ENCODE results near the gene DENR.
"Not testable (repeated sequence)": the region's sequence is repeated elsewhere in the genome, so short reads cannot be mapped to it uniquely, and the experiment has no call there.

Gene DENR

GRCh38 chr12:122752464-122753318 lies at the start of gene DENR:
DENR (plus strand) TSS chr12:122752824; CDS start chr12:122753702, 878 bp downstream.
- peak; percentile 59 for FAIRE-seq

GRCh38 chr12:122702890-122703611 lies 49.6 kb upstream of the DENR start, which contains the start of gene HCAR2:
HCAR2 (minus strand) TSS chr12:122703357; CDS start chr12:122703283, 74 bp downstream.
- FAIRE-seq: not testable (repeated sequence)

- FAIRE-seq: not testable (repeated sequence)
Observed at GRCh38 chr12:122703841-122704240, 48.8 kb upstream of the DENR start.

- FAIRE-seq: not testable (repeated sequence)
Observed at GRCh38 chr12:122709287-122709686, 43.3 kb upstream of the DENR start.

GRCh38 chr12:122710341-122710740 lies 42.3 kb upstream of the DENR start:
- FAIRE-seq: not testable (repeated sequence)

- not testable (repeated sequence) for FAIRE-seq
Observed at GRCh38 chr12:122711266-122711665, 41.4 kb upstream of the DENR start.

GRCh38 chr12:122713491-122714188 lies 39.0 kb upstream of the DENR start:
- not testable (repeated sequence) for FAIRE-seq

GRCh38 chr12:122715211-122715610 lies 37.4 kb upstream of the DENR start:
- not testable (repeated sequence) for FAIRE-seq

GRCh38 chr12:122716658-122717057 lies 36.0 kb upstream of the DENR start, which contains the start of gene HCAR3:
HCAR3 (minus strand) TSS chr12:122716811; CDS start chr12:122716737, 74 bp downstream.
- not testable (repeated sequence) for FAIRE-seq

GRCh38 chr12:122721057-122721545 lies 31.5 kb upstream of the DENR start:
- no peak for FAIRE-seq

GRCh38 chr12:122722387-122722786 lies 30.2 kb upstream of the DENR start:
- FAIRE-seq: no peak

- FAIRE-seq: no peak
Observed at GRCh38 chr12:122724641-122725243, 27.9 kb upstream of the DENR start.

GRCh38 chr12:122725452-122726079 lies 27.1 kb upstream of the DENR start:
- no peak for FAIRE-seq

GRCh38 chr12:122726080-122726558 lies 26.5 kb upstream of the DENR start:
- FAIRE-seq: no peak

GRCh38 chr12:122729583-122730214 lies 22.9 kb upstream of the DENR start:
- no peak for FAIRE-seq

- no peak for FAIRE-seq
Observed at GRCh38 chr12:122730215-122731014, 22.2 kb upstream of the DENR start, which contains the start of gene HCAR1. HCAR1 (minus strand) TSS chr12:122730844; CDS start chr12:122730339, 505 bp downstream.

- no peak for FAIRE-seq
Observed at GRCh38 chr12:122732170-122732569, 20.5 kb upstream of the DENR start.

- no peak for FAIRE-seq
Observed at GRCh38 chr12:122732611-122733010, 20.0 kb upstream of the DENR start.

GRCh38 chr12:122738571-122738970 lies 14.1 kb upstream of the DENR start:
- no peak for FAIRE-seq

GRCh38 chr12:122740351-122740750 lies 12.3 kb upstream of the DENR start:
- no peak for FAIRE-seq
